Activated naive CD8-positive, alpha-beta T cell treated with anti-CD3 and anti-CD28 coated beads, Interleukin-2, amount 50 U/mL, for 24 hours (primary cell): ENCODE data around the gene TUBG1.

Experiments
- ATAC-seq: fragments of 150-1000 bp; cut with Tn5 transposase; one replicate; pipeline ENCODE4 v1.10.0; 2021
- DNase-seq: peaks from one replicate; pipeline ENCODE4 v3.0.0; 2021
- H3K27ac Mint-ChIP-seq: one replicate; pipeline ENCODE4 v1.8.0; 2021; ENCODE audit warnings: mild to moderate bottlenecking, mixed read lengths
- H3K27me3 Mint-ChIP-seq: one replicate; pipeline ENCODE4 v1.8.0; 2021; ENCODE audit warnings: mixed read lengths
- H3K36me3 Mint-ChIP-seq: one replicate; pipeline ENCODE4 v1.8.0; 2021; ENCODE audit warnings: low read depth, mixed read lengths
- H3K4me1 Mint-ChIP-seq: one replicate; pipeline ENCODE4 v1.8.0; 2021; ENCODE audit warnings: mixed read lengths
- H3K4me3 Mint-ChIP-seq: one replicate; pipeline ENCODE4 v1.8.0; 2021; ENCODE audit warnings: mild to moderate bottlenecking, moderate library complexity, mixed read lengths
- H3K9me3 Mint-ChIP-seq: one replicate; pipeline ENCODE4 v1.8.0; 2021; ENCODE audit warnings: mixed read lengths

The TUBG1 gene

DNA sequence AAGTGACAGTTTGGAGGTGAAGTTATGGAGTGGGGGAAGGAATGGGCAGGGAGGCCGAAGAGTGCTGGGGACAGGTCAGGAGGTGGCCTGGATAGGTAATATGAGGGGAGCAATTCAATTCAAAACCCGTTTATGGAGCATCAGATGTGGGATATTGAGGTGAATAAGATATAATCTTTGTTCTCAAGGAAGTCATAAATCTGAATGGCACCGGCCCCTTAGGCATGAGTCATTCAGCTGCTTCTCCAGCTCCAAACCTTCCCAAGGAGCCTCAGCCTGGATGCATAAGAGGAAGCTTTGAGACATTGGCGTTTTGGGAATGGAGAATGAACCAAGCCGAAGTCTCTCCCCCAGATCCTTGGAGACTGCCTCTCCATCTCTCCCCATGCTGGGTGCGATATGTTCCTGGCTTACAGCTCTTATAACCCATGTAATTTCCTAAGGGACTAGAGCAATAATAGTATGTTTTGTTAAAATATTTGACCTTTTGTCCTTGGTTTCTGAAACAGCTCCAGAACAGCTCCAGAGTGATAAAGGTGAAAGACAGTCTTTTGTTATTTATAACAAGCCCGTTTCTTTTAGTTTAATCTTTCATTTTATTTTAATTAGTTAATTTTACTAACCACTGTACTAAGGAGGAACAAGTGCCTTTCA is 51.3 kb downstream of the TUBG1 start:
- H3K9me3 Mint-ChIP-seq: peaks cover 9% of the 10 kb centered on the region
- DNase-seq: no peak
- H3K27me3 Mint-ChIP-seq: no peaks in the 10 kb centered on the region
- H3K36me3 Mint-ChIP-seq: peaks cover 7% of the 10 kb centered on the region
- peaks cover 21% of the 10 kb centered on the region for H3K4me1 Mint-ChIP-seq
- no peak for ATAC-seq
- no peak overlapping the region for H3K4me3 Mint-ChIP-seq
- H3K27ac Mint-ChIP-seq: no peak overlapping the region
